H9 (cell line): ENCODE results near the gene CCSER2. TPM values are rescaled to one million over a fixed set of nuclear protein-coding genes. Genes with fewer than 3 reads are reported as not detected.

Source experiments
- DNase-seq: peaks from one replicate; pipeline ENCODE4 v3.0.0-alpha.2; 2017
- H2AFZ ChIP-seq: one replicate; pipeline ENCODE4 v1.6.1; 2013; ENCODE audit warnings: mild to moderate bottlenecking, low read length, control low read depth, moderate library complexity
- H2AK5ac ChIP-seq: 2 replicates; pipeline ENCODE4 v1.6.1; 2013; ENCODE audit warnings: low read length, control low read depth, mixed read lengths; ENCODE audit not compliant: insufficient read length
- H2BK120ac ChIP-seq: one replicate; pipeline ENCODE4 v1.6.1; 2013; ENCODE audit warnings: low read depth, mild to moderate bottlenecking, low read length, control low read depth, inconsistent platforms; ENCODE audit not compliant: poor library complexity, severe bottlenecking
- H2BK12ac ChIP-seq: 2 replicates; pipeline ENCODE4 v1.6.1; 2013; ENCODE audit warnings: low read length, control low read depth, mixed read lengths, low read depth; ENCODE audit not compliant: insufficient read length
- H2BK15ac ChIP-seq: 2 replicates; pipeline ENCODE4 v1.6.1; 2013; ENCODE audit warnings: low read depth, low read length, control low read depth
- H2BK20ac ChIP-seq: one replicate; pipeline ENCODE4 v1.6.1; 2013; ENCODE audit warnings: low read depth, mild to moderate bottlenecking, low read length, control low read depth, inconsistent platforms; ENCODE audit not compliant: poor library complexity, severe bottlenecking
- H2BK5ac ChIP-seq: 2 replicates; pipeline ENCODE4 v1.6.1; 2013; ENCODE audit warnings: low read length, control low read depth, mixed read lengths; ENCODE audit not compliant: insufficient read length
- H3K14ac ChIP-seq: 2 replicates; pipeline ENCODE4 v1.6.1; 2013; ENCODE audit warnings: low read length, control low read depth; ENCODE audit not compliant: insufficient read depth
- H3K18ac ChIP-seq: 2 replicates; pipeline ENCODE4 v1.6.1; 2013; ENCODE audit warnings: low read depth, mild to moderate bottlenecking, mixed read lengths, low read length, control low read depth; ENCODE audit not compliant: insufficient read length
- H3K23ac ChIP-seq: 2 replicates; pipeline ENCODE4 v1.6.1; 2013; ENCODE audit warnings: low read length, control low read depth, mixed read lengths, low read depth; ENCODE audit not compliant: insufficient read length
- H3K23me2 ChIP-seq: 2 replicates; pipeline ENCODE4 v1.6.1; 2013; ENCODE audit warnings: low read depth, mild to moderate bottlenecking, mixed read lengths, low read length, control low read depth; ENCODE audit not compliant: insufficient read length, poor library complexity, severe bottlenecking
- H3K27ac ChIP-seq: 2 replicates; pipeline ENCODE4 v1.5.1; 2013; ENCODE audit warnings: low read length, control low read depth, mixed read lengths, low read depth; ENCODE audit not compliant: insufficient read length
- H3K27me3 ChIP-seq: 2 replicates; pipeline ENCODE4 v1.6.1; 2013; ENCODE audit warnings: low read length, control low read depth, inconsistent platforms; ENCODE audit not compliant: insufficient read depth
- H3K4ac ChIP-seq: 2 replicates; pipeline ENCODE4 v1.6.1; 2013; ENCODE audit warnings: low read depth, mild to moderate bottlenecking, control low read depth, inconsistent platforms, low read length, moderate library complexity
- H3K4me1 ChIP-seq: 2 replicates; pipeline ENCODE4 v1.6.1; 2013; ENCODE audit warnings: low read length, control low read depth, inconsistent platforms; ENCODE audit not compliant: insufficient read depth
- H3K4me2 ChIP-seq: 2 replicates; pipeline ENCODE4 v1.6.1; 2013; ENCODE audit warnings: low read length, control low read depth, mixed read lengths; ENCODE audit not compliant: insufficient read length, insufficient read depth
- H3K56ac ChIP-seq: 2 replicates; pipeline ENCODE4 v1.6.1; 2013; ENCODE audit warnings: low read depth, mild to moderate bottlenecking, mixed read lengths, low read length, control low read depth; ENCODE audit not compliant: insufficient read length
- H3K79me1 ChIP-seq: 2 replicates; pipeline ENCODE4 v1.6.1; 2013; ENCODE audit warnings: low read depth, mild to moderate bottlenecking, moderate library complexity, low read length, control low read depth, inconsistent platforms; ENCODE audit not compliant: insufficient read depth, poor library complexity, severe bottlenecking
- H3K79me2 ChIP-seq: 2 replicates; pipeline ENCODE4 v1.6.1; 2013; ENCODE audit warnings: low read length, control low read depth, inconsistent platforms; ENCODE audit not compliant: insufficient read depth
- H3K9ac ChIP-seq: 2 replicates; pipeline ENCODE4 v1.6.1; 2013; ENCODE audit warnings: low read length, control low read depth, mixed read lengths; ENCODE audit not compliant: insufficient read length; ENCODE audit errors: extremely low read depth
- H3K9me3 ChIP-seq: one replicate; pipeline ENCODE4 v1.6.1; 2013; ENCODE audit warnings: low read depth, low read length, inconsistent platforms; ENCODE audit not compliant: control insufficient read depth
- H3T11ph ChIP-seq: one replicate; pipeline ENCODE4 v1.6.1; 2013; ENCODE audit warnings: mild to moderate bottlenecking, low read length, control low read depth, inconsistent platforms
- H4K20me1 ChIP-seq: one replicate; pipeline ENCODE4 v1.6.1; 2013; ENCODE audit not compliant: control insufficient read depth, insufficient read length, insufficient read depth
- H4K5ac ChIP-seq: 2 replicates; pipeline ENCODE4 v1.6.1; 2013; ENCODE audit warnings: low read depth, mild to moderate bottlenecking, mixed read lengths, low read length, control low read depth; ENCODE audit not compliant: insufficient read length
- H4K8ac ChIP-seq: replicated peaks from 2 replicates; pipeline ENCODE4 v1.6.1; 2013; ENCODE audit warnings: low read length, control low read depth, mixed read lengths, low read depth; ENCODE audit not compliant: insufficient read length
- H4K91ac ChIP-seq: 2 replicates; pipeline ENCODE4 v1.6.1; 2013; ENCODE audit warnings: low read depth, mild to moderate bottlenecking, moderate library complexity, mixed read lengths, low read length, control low read depth; ENCODE audit not compliant: insufficient read length
- H3K27ac Mint-ChIP-seq, 3 experiments: 2 replicates in 2 of 3; 3 replicates in 1 of 3; pipeline ENCODE4 v1.8.0; 2020 to 2021; ENCODE audit warnings: mixed read lengths in 3 of 3, mild to moderate bottlenecking in 1 of 3, moderate library complexity in 1 of 3
- H3K27me3 Mint-ChIP-seq: 2 replicates; pipeline ENCODE4 v1.8.0; 2021; ENCODE audit warnings: low read depth, mild to moderate bottlenecking, moderate library complexity, mixed read lengths
- H3K36me3 Mint-ChIP-seq, 3 experiments: 2 replicates in 2 of 3; 3 replicates in 1 of 3; pipeline ENCODE4 v1.8.0; 2020 to 2021; ENCODE audit warnings: low read depth in 3 of 3, mixed read lengths in 3 of 3; ENCODE audit not compliant: insufficient read depth in 1 of 3
- H3K4me1 Mint-ChIP-seq, 2 experiments: 2 replicates each; pipeline ENCODE4 v1.8.0; 2020; ENCODE audit warnings: mixed read lengths in 2 of 2
- H3K4me3 Mint-ChIP-seq, 2 experiments: 2 replicates in 1 of 2; 3 replicates in 1 of 2; pipeline ENCODE4 v1.8.0; 2020 to 2021; ENCODE audit warnings: mild to moderate bottlenecking in 2 of 2, mixed read lengths in 2 of 2, moderate library complexity in 1 of 2
- H3K9me3 Mint-ChIP-seq, 2 experiments: 2 replicates in 1 of 2; 3 replicates in 1 of 2; pipeline ENCODE4 v1.8.0; 2020; ENCODE audit warnings: mild to moderate bottlenecking in 2 of 2, mixed read lengths in 2 of 2, moderate library complexity in 1 of 2
- CTCF ChIP-seq: fragments of 200-600 bp; sonication (generic); conservative IDR thresholded peaks from 3 replicates; pipeline ENCODE4 v1.8.0; 2021; ENCODE audit warnings: antibody characterized with exemption, mild to moderate bottlenecking
- WGBS: extraction: QIAGEN DNeasy Blood & Tissue Kit; methylation state at CpG from one replicate; pipeline ENCODE4 v1.1.7; 2013; ENCODE audit warnings: missing lambda C conversion rate, low lambda C conversion rate, mixed read lengths; ENCODE audit not compliant: insufficient read length; ENCODE audit errors: extremely low coverage; 5-methylcytosine and 5-hydroxymethylcytosine counted together
- total RNA-seq: library from RNA; stranded (reverse); gene quantifications from 2 replicates; pipeline ENCODE4 v1.2.1, GENCODE V29; 2021

Gene CCSER2
- total RNA-seq, 1 experiment from 2014 or later = 22.2 TPM

- Mint-ChIP-seq H3K36me3 (no peaks in the 10 kb centered on the region), H3K27me3 (no peaks in the 10 kb centered on the region), H3K4me3 (no peak overlapping the region), H3K4me1 (peaks cover 6 to 8% of the 10 kb centered on the region in 2 experiments), H3K9me3 (no peaks in the 10 kb centered on the region), H3K27ac (no peak overlapping the region; a peak in 1 of 7 replicates)
- no peak overlapping the region for H4K5ac ChIP-seq
- H3K9me3 ChIP-seq = no peaks in the 10 kb centered on the region
- H4K91ac ChIP-seq = no peak overlapping the region
- no peak overlapping the region for H3K27ac ChIP-seq
- no peaks in the 10 kb centered on the region for H3K79me2 ChIP-seq
- no peak overlapping the region for H2BK5ac ChIP-seq
- H3K14ac ChIP-seq = no peak overlapping the region
- H2AK5ac ChIP-seq = no peak overlapping the region
- no peak overlapping the region for H2BK20ac ChIP-seq
- no peak overlapping the region for H3K4me2 ChIP-seq
- H2BK12ac ChIP-seq = no peak overlapping the region
- H3K4me1 ChIP-seq = peaks cover 7% of the 10 kb centered on the region
- DNase-seq = peak; percentile 55
- H3K9ac ChIP-seq = no peak overlapping the region
- no peaks in the 10 kb centered on the region for H3K27me3 ChIP-seq
- no peak overlapping the region for H3T11ph ChIP-seq
- no peak overlapping the region for H3K56ac ChIP-seq
- H3K23ac ChIP-seq = no peak overlapping the region
- no peak overlapping the region for H3K4ac ChIP-seq
- no peak for TF ChIP-seq CTCF
- H2AFZ ChIP-seq = no peak overlapping the region
- H2BK15ac ChIP-seq = no peak overlapping the region
- no peak overlapping the region for H2BK120ac ChIP-seq
- no peak overlapping the region for H3K18ac ChIP-seq
- H4K20me1 ChIP-seq = no peaks in the 10 kb centered on the region
- H3K79me1 ChIP-seq = no peaks in the 10 kb centered on the region
- no peaks in the 10 kb centered on the region for H3K23me2 ChIP-seq
- WGBS = no CpG with 5 or more reads among the region's 1 CpG
- H4K8ac ChIP-seq = no peak overlapping the region
Observed at GRCh38 chr10:84291384-84291783, 37.0 kb upstream of the CCSER2 start.
